A673 (cell line): ENCODE measurements around the gene RASSF8.

Experiments
- EZH2 ChIP-seq: fragments of 200-600 bp; sonication (generic); IDR thresholded peaks from 2 replicates; pipeline ENCODE4 v1.6.1; 2017; ENCODE audit warnings: borderline replicate concordance, low read depth, mild to moderate bottlenecking, mixed read lengths, antibody characterized with exemption, low read length; ENCODE audit not compliant: poor library complexity, severe bottlenecking
- TF ChIP-seq, protein P1 (sequence below): fragments of 300-800, 200-600 bp; sonication (generic); conservative IDR thresholded peaks from 2 replicates; pipeline ENCODE4 v1.5.1; 2017; ENCODE audit warnings: low read depth, mild to moderate bottlenecking, antibody characterized with exemption, low read length, moderate library complexity, mixed read lengths

DNA sequence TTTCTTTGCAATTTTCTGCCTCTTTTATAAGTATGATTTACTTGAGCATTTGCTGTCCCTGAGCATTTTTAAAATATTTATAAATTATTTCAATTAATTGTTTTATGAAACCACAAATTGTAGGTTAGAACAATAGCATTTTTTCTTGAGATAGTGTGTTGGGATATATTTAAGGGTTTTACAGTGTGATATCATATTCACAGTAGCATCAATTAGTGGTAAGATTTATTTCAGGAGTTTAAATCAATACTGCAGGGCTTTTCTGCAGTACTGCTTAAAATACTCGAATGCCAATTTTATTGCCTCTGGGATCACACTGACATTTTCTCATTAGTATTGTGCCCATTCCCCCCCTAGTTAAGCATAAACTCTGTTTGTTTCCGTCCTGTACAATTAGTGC is 84.2 kb downstream of the RASSF8 start:
- TF ChIP-seq, protein P1, sequence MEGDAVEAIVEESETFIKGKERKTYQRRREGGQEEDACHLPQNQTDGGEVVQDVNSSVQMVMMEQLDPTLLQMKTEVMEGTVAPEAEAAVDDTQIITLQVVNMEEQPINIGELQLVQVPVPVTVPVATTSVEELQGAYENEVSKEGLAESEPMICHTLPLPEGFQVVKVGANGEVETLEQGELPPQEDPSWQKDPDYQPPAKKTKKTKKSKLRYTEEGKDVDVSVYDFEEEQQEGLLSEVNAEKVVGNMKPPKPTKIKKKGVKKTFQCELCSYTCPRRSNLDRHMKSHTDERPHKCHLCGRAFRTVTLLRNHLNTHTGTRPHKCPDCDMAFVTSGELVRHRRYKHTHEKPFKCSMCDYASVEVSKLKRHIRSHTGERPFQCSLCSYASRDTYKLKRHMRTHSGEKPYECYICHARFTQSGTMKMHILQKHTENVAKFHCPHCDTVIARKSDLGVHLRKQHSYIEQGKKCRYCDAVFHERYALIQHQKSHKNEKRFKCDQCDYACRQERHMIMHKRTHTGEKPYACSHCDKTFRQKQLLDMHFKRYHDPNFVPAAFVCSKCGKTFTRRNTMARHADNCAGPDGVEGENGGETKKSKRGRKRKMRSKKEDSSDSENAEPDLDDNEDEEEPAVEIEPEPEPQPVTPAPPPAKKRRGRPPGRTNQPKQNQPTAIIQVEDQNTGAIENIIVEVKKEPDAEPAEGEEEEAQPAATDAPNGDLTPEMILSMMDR: no peak
- no peak for TF ChIP-seq EZH2
